Measurements from ENCODE around the gene ATXN1. TPM values are rescaled to one million over a fixed set of nuclear protein-coding genes. Genes with fewer than 3 reads are reported as not detected.

Gene ATXN1
- total RNA-seq, 1 experiment from 2014 or later, result 5.6 TPM

- no peak overlapping the region for H3K27ac Mint-ChIP-seq
- Histone ChIP-seq H2BK5ac (ENCODE audit: insufficient read length, low read length) (no peak overlapping the region), H3K4me1 (ENCODE audit: insufficient read depth, low read length) (no peaks in the 10 kb centered on the region; the same call in 1 of the 2 replicates), H4K8ac (replicated peaks; ENCODE audit: insufficient read length, low read depth, low read length) (no peak overlapping the region), H3K79me2 (ENCODE audit: insufficient read depth, low read length) (no peaks in the 10 kb centered on the region), H2BK15ac (ENCODE audit: low read depth, low read length) (no peak overlapping the region), H3K23ac (ENCODE audit: insufficient read length, low read depth, low read length) (no peak overlapping the region), H3K9me3 (ENCODE audit: control insufficient read depth, low read depth, low read length) (no peaks in the 10 kb centered on the region), H3K79me1 (ENCODE audit: insufficient read depth, low read depth, low read length, poor library complexity, severe bottlenecking) (no peaks in the 10 kb centered on the region), H2BK12ac (ENCODE audit: insufficient read length, low read depth, low read length) (no peak overlapping the region), H3K23me2 (ENCODE audit: insufficient read length, low read depth, low read length, poor library complexity, severe bottlenecking) (no peaks in the 10 kb centered on the region), H4K20me1 (ENCODE audit: control insufficient read depth, insufficient read depth, insufficient read length) (no peaks in the 10 kb centered on the region), H3K4me2 (ENCODE audit: insufficient read depth, insufficient read length, low read length) (no peak overlapping the region), H3T11ph (ENCODE audit: low read length) (no peak overlapping the region), H3K4ac (ENCODE audit: low read depth, low read length) (no peak overlapping the region), H3K27me3 (ENCODE audit: insufficient read depth, low read length) (no peaks in the 10 kb centered on the region), H2AK5ac (ENCODE audit: insufficient read length, low read length) (no peak overlapping the region), H2BK20ac (ENCODE audit: low read depth, low read length, poor library complexity, severe bottlenecking) (no peak overlapping the region), H2AFZ (ENCODE audit: low read length) (no peak overlapping the region), H4K91ac (ENCODE audit: insufficient read length, low read depth, low read length) (no peak overlapping the region), H4K5ac (ENCODE audit: insufficient read length, low read depth, low read length) (no peak overlapping the region), H3K18ac (ENCODE audit: insufficient read length, low read depth, low read length) (no peak overlapping the region), H3K9ac (ENCODE audit: extremely low read depth, insufficient read length, low read length) (no peak overlapping the region), H2BK120ac (ENCODE audit: low read depth, low read length, poor library complexity, severe bottlenecking) (no peak overlapping the region), H3K14ac (ENCODE audit: insufficient read depth, low read length) (no peak overlapping the region), H3K56ac (ENCODE audit: insufficient read length, low read depth, low read length) (no peak overlapping the region), H3K27ac (ENCODE audit: insufficient read length, low read depth, low read length) (no peak overlapping the region)
- no peaks in the 10 kb centered on the region; a peak in 2 of 5 replicates for H3K9me3 Mint-ChIP-seq
- H3K36me3 Mint-ChIP-seq (ENCODE audit: insufficient read depth in 1 of 3, low read depth in 3 of 3), result no peaks in the 10 kb centered on the region
- no peak for DNase-seq
- H3K27me3 Mint-ChIP-seq (ENCODE audit: low read depth), result no peaks in the 10 kb centered on the region
- WGBS (ENCODE audit: extremely low coverage, insufficient read length, low lambda C conversion rate), result no CpG with 5 or more reads among the region's 2 CpGs
- no peak overlapping the region for H3K4me3 Mint-ChIP-seq
- H3K4me1 Mint-ChIP-seq, result peaks cover 10% of the 10 kb centered on the region in 2 experiments
- TF ChIP-seq CTCF (conservative IDR thresholded peaks at IDR 0.05), result no peak
Observed at GRCh38 chr6:16349544-16349943, 411.7 kb downstream of the ATXN1 start.
